Measurements from ENCODE around the gene MED13L.

MED13L gene

GRCh38 chr12:116301621-116302020 lies 24.1 kb upstream of the MED13L start:
- no peaks in the 10 kb centered on the region for H3K9me3 ChIP-seq
- H3K36me3 ChIP-seq, result no peaks in the 10 kb centered on the region
- no peak overlapping the region for H3K4me3 ChIP-seq (ENCODE audit: low read depth, low read length)
- H3K27me3 ChIP-seq, result no peaks in the 10 kb centered on the region
- TF ChIP-seq CTCF (IDR thresholded peaks at IDR 0.05; ENCODE audit: low read depth, low read length), result no peak
- no peaks in the 10 kb centered on the region for H3K4me1 ChIP-seq
- DNase-seq, result no peak

GRCh38 chr12:116299665-116300328 lies 22.3 kb upstream of the MED13L start:
- no peak for DNase-seq
- Histone ChIP-seq H3K27me3 (no peaks in the 10 kb centered on the region), H3K4me1 (no peaks in the 10 kb centered on the region), H3K36me3 (no peaks in the 10 kb centered on the region), H3K4me3 (ENCODE audit: low read depth, low read length) (no peak overlapping the region), H3K9me3 (no peaks in the 10 kb centered on the region)
- no peak for TF ChIP-seq CTCF (IDR thresholded peaks at IDR 0.05; ENCODE audit: low read depth, low read length)

GRCh38 chr12:116299064-116299463 lies 21.6 kb upstream of the MED13L start:
- DNase-seq, result no peak
- Histone ChIP-seq H3K4me1 (no peaks in the 10 kb centered on the region), H3K36me3 (no peaks in the 10 kb centered on the region), H3K4me3 (ENCODE audit: low read depth, low read length) (no peak overlapping the region), H3K27me3 (no peaks in the 10 kb centered on the region), H3K9me3 (no peaks in the 10 kb centered on the region)
- no peak for TF ChIP-seq CTCF (IDR thresholded peaks at IDR 0.05; ENCODE audit: low read depth, low read length)

GRCh38 chr12:116298578-116298977 lies 21.1 kb upstream of the MED13L start:
- no peaks in the 10 kb centered on the region for H3K9me3 ChIP-seq
- H3K4me1 ChIP-seq, result no peaks in the 10 kb centered on the region
- H3K27me3 ChIP-seq, result no peaks in the 10 kb centered on the region
- no peak for TF ChIP-seq CTCF (IDR thresholded peaks at IDR 0.05; ENCODE audit: low read depth, low read length)
- H3K36me3 ChIP-seq, result no peaks in the 10 kb centered on the region
- no peak overlapping the region for H3K4me3 ChIP-seq (ENCODE audit: low read depth, low read length)
- DNase-seq, result no peak

- no peak for DNase-seq
- Histone ChIP-seq H3K9me3 (no peaks in the 10 kb centered on the region), H3K27me3 (no peaks in the 10 kb centered on the region), H3K36me3 (no peaks in the 10 kb centered on the region), H3K4me3 (ENCODE audit: low read depth, low read length) (no peak overlapping the region), H3K4me1 (no peaks in the 10 kb centered on the region)
- TF ChIP-seq CTCF (IDR thresholded peaks at IDR 0.05; ENCODE audit: low read depth, low read length), result no peak
Measured at GRCh38 chr12:116297224-116297834, 19.8 kb upstream of the MED13L start.

Data from BE2C (cell line).